PC-9 (cell line): ENCODE data around the gene CHRNA9. TPM values are rescaled to one million over a fixed set of nuclear protein-coding genes. Genes with fewer than 3 reads are reported as not detected.

ENCODE experiments used
- BruUV-seq: library from RNA; stranded (reverse); fragments of 400-500 nt; replicated peaks from 2 replicates; lab custom pipeline; 2021; lab: Mats Ljungman, UMichigan
- CTCF ChIA-PET: fragments of 300-600 bp; sonication (Branson Sonifier 250); formaldehyde crosslinking; loops from one replicate; lab custom pipeline; 2022; ENCODE audit warnings: antibody characterized with exemption; lab: Charles Lee
- POLR2A ChIA-PET: fragments of 300-600 bp; sonication (Branson Sonifier 250); formaldehyde crosslinking; loops from one replicate; lab custom pipeline; 2022; ENCODE audit warnings: antibody characterized with exemption; ENCODE audit not compliant: unreplicated experiment; lab: Charles Lee
- DNase-seq, 2 experiments: peaks; one replicate each; pipeline versions ENCODE4 v3.0.0 to v3.0.0-alpha.2; 2015 to 2022; ENCODE audit warnings: mixed read lengths in 1 of 2
- H2AFZ ChIP-seq: fragments of 200-600 bp; sonication (generic); 2 replicates; pipeline ENCODE4 v1.8.1; 2017; ENCODE audit warnings: antibody characterized with exemption
- H3F3A ChIP-seq: fragments of 200-600 bp; sonication (generic); 2 replicates; pipeline ENCODE4 v1.8.1; 2017; ENCODE audit warnings: antibody characterized with exemption, mild to moderate bottlenecking, low read depth; ENCODE audit not compliant: insufficient read depth
- H3K27ac ChIP-seq: fragments of 200-600 bp; sonication (generic); 2 replicates; pipeline ENCODE4 v1.6.1; 2016; ENCODE audit warnings: mixed run types
- H3K27me3 ChIP-seq: fragments of 200-600 bp; sonication (generic); 2 replicates; pipeline ENCODE4 v1.6.1; 2016; ENCODE audit warnings: low read depth, mixed run types; ENCODE audit not compliant: insufficient read depth
- H3K36me3 ChIP-seq: fragments of 200-600 bp; sonication (generic); 2 replicates; pipeline ENCODE4 v1.6.1; 2016; ENCODE audit warnings: low read depth, mixed run types
- H3K4me1 ChIP-seq: fragments of 200-600 bp; sonication (generic); replicated peaks from 2 replicates; pipeline ENCODE4 v1.6.1; 2016; ENCODE audit warnings: mixed run types; ENCODE audit not compliant: insufficient read depth
- H3K4me2 ChIP-seq: fragments of 200-600 bp; sonication (generic); 2 replicates; pipeline ENCODE4 v1.6.1; 2017; ENCODE audit warnings: mixed run types
- H3K4me3 ChIP-seq: fragments of 200-600 bp; sonication (generic); 2 replicates; pipeline ENCODE4 v1.6.1; 2016; ENCODE audit warnings: mixed run types
- H3K79me2 ChIP-seq: fragments of 200-600 bp; sonication (generic); 2 replicates; pipeline ENCODE4 v1.6.1; 2017; ENCODE audit warnings: low read depth, mixed run types
- H3K9me2 ChIP-seq: fragments of 200-600 bp; sonication (generic); 2 replicates; pipeline ENCODE4 v1.8.1; 2017; ENCODE audit warnings: mild to moderate bottlenecking; ENCODE audit not compliant: insufficient read depth
- H3K9me3 ChIP-seq: fragments of 200-600 bp; sonication (generic); 2 replicates; pipeline ENCODE4 v1.8.1; 2016; ENCODE audit warnings: low read depth; ENCODE audit not compliant: insufficient read depth
- H4K20me1 ChIP-seq: fragments of 200-600 bp; sonication (generic); 2 replicates; pipeline ENCODE4 v1.8.1; 2017; ENCODE audit not compliant: insufficient read depth
- EZH2 ChIP-seq: fragments of 200-600 bp; sonication (generic); IDR thresholded peaks from 2 replicates; pipeline ENCODE4 v1.8.0; 2017; ENCODE audit warnings: antibody characterized with exemption, low read depth
- intact Hi-C: fragments of 100-400 bp; cut with micrococcal nuclease; formaldehyde crosslinking; loops from one replicate; pipeline ENCODE4 v1.10.0; 2022; ENCODE audit not compliant: unreplicated experiment
- total RNA-seq: library from RNA; stranded (reverse); gene quantifications from 2 replicates; pipeline ENCODE4 v1.2.3, GENCODE V29; 2021
- TF ChIP-seq, protein P1 (sequence below): fragments of 200-600 bp; sonication (generic); conservative IDR thresholded peaks from 2 replicates; pipeline ENCODE4 v1.6.1; 2017; ENCODE audit warnings: mixed run types, antibody characterized with exemption, mild to moderate bottlenecking, moderate library complexity

CHRNA9 gene
- total RNA-seq, 1 experiment from 2014 or later = not detected

DNA sequence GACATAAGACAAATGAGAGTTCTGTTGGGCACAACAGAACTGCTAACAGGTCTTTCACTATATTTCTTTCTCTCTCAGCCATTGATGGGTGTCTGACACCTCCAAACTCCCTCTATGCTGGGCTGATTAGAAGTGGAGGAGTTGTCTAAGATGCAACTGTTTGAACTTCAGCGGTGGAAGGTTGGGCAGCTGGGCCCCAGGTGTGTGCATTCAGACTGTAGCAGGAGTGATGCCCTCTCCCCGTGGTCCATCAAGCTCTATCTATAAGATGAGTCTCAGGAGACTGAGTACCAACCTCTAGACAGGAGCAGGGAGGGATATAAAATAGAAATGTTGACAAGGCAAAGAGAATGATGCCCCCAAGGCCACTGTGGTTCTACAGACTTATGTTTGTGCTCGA is 28.2 kb upstream of the CHRNA9 start:
- ChIA-PET CTCF (no interaction called here), POLR2A (no interaction called here)
- H3K4me3 ChIP-seq = no peak overlapping the region
- no peak for DNase-seq
- no peak overlapping the region for H3K27ac ChIP-seq
- no peaks in the 10 kb centered on the region; the same call in 1 of the 2 replicates for H3K36me3 ChIP-seq
- no TSS peak for BruUV-seq
- no peak overlapping the region for H3K4me2 ChIP-seq
- H3K9me3 ChIP-seq = no peaks in the 10 kb centered on the region
- no peaks in the 10 kb centered on the region for H3K79me2 ChIP-seq
- no peaks in the 10 kb centered on the region for H3K9me2 ChIP-seq
- H4K20me1 ChIP-seq = no peaks in the 10 kb centered on the region
- peaks cover 4% of the 10 kb centered on the region for H3F3A ChIP-seq
- no peaks in the 10 kb centered on the region for H3K27me3 ChIP-seq
- TF ChIP-seq, protein P1, sequence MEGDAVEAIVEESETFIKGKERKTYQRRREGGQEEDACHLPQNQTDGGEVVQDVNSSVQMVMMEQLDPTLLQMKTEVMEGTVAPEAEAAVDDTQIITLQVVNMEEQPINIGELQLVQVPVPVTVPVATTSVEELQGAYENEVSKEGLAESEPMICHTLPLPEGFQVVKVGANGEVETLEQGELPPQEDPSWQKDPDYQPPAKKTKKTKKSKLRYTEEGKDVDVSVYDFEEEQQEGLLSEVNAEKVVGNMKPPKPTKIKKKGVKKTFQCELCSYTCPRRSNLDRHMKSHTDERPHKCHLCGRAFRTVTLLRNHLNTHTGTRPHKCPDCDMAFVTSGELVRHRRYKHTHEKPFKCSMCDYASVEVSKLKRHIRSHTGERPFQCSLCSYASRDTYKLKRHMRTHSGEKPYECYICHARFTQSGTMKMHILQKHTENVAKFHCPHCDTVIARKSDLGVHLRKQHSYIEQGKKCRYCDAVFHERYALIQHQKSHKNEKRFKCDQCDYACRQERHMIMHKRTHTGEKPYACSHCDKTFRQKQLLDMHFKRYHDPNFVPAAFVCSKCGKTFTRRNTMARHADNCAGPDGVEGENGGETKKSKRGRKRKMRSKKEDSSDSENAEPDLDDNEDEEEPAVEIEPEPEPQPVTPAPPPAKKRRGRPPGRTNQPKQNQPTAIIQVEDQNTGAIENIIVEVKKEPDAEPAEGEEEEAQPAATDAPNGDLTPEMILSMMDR = no peak
- no peak for TF ChIP-seq EZH2
- no peak overlapping the region for H2AFZ ChIP-seq
- intact Hi-C loops = no loop called here
- H3K4me1 ChIP-seq = peaks cover 20% of the 10 kb centered on the region

DNA sequence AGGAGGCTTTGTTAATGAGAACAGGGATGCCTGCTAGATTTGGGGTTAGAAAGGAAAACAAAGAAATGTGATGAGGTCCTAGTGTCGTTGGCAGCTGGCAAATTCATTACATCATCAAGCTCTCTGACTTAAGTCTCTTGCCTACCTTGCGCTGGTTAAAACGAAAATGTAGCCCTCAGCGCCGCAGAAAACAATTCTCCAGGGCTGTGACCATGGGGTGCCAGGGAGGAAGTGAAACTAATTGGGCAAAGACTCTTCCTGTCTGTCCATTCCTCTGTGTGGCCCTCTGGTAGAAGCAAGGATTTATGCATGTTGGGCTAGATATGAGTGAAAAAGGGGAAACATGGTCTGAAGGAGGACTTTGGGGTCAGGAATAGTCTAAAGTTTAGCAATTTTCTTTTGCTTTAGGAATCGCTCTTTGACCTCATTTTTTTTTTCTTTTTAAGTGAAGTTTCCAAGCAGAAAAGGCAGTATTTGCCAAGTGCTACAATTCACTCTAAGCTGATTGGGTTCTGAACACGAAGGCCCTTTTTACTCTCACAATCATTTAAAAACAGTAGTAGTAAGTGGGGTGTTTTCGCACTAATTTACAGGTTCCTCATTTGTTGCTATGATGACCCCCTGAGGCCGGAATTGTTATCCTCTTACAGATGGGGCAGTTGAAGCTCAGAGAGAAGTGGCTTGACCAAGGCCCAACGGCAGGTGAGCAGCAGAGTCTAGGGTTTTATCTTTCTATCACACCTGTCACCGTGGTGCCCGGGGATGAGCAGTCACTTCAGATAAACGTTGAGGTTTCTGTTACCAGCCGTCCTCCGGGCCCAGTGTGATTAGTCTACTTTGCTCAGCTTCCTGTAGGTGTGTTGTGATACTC is 27.3 kb upstream of the CHRNA9 start:
- no TSS peak for BruUV-seq
- Histone ChIP-seq H3K27me3 (no peaks in the 10 kb centered on the region), H3K9me3 (no peaks in the 10 kb centered on the region), H3K4me2 (no peak overlapping the region), H4K20me1 (no peaks in the 10 kb centered on the region), H3K36me3 (no peaks in the 10 kb centered on the region; the same call in 1 of the 2 replicates), H3F3A (peaks cover 12% of the 10 kb centered on the region), H3K4me1 (peaks cover 29% of the 10 kb centered on the region), H2AFZ (no peak overlapping the region), H3K27ac (no peak overlapping the region), H3K9me2 (no peaks in the 10 kb centered on the region), H3K4me3 (no peak overlapping the region), H3K79me2 (no peaks in the 10 kb centered on the region)
- ChIA-PET POLR2A (interaction anchor here (0.5 kb wide), 1 partner anchor 256 kb away, joined by 4 read pairs; no protein-coding TSS in a partner anchor), CTCF (no interaction called here)
- TF ChIP-seq EZH2 = no peak
- TF ChIP-seq, protein P1 = no peak
- DNase-seq = no peak
- intact Hi-C loops = no loop called here

DNA sequence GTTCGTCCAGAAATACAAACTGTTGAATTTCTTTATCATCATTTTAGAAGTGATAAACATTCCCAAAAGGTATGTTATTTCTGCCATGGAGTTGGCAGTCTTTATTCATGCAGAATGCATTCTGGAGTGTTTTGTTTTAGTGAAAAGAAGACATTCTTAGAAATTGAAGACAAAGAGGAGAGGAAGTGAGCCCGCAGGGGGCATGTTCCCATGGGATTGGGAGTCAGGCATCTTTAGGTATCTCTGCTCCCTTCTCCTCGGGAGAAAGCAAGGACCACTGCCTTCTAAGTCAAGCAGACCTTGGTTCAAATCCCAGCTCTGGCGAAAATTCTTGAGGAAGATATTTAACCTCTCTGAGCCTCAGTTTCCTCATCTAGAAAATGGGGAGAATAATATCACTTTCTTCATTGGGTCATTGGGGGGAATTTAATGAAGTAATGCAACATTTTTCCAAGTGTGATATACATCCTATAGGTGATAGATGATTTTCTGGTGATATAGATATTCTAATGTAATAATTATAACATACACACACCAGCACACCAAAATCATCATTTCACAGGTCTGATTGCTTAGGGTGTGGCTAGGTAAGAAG is 26.5 kb upstream of the CHRNA9 start:
- POLR2A ChIA-PET = no interaction called here
- no peak for DNase-seq
- H3K27ac ChIP-seq = no peak overlapping the region
- no peak overlapping the region for H3K4me2 ChIP-seq
- H3K79me2 ChIP-seq = no peaks in the 10 kb centered on the region
- no TSS peak for BruUV-seq
- no peak overlapping the region for H3K4me3 ChIP-seq
- H2AFZ ChIP-seq = no peak overlapping the region
- no peak for TF ChIP-seq EZH2
- TF ChIP-seq, protein P1 = no peak
- no peaks in the 10 kb centered on the region for H4K20me1 ChIP-seq
- CTCF ChIA-PET = no interaction called here
- peaks cover 31% of the 10 kb centered on the region for H3K4me1 ChIP-seq
- H3K27me3 ChIP-seq = no peaks in the 10 kb centered on the region
- intact Hi-C loops = loop anchor here (1.0 kb wide), 2 partner anchors 158 to 251 kb away; no protein-coding TSS in a partner anchor
- no peaks in the 10 kb centered on the region for H3K9me2 ChIP-seq
- H3F3A ChIP-seq = peaks cover 12% of the 10 kb centered on the region
- H3K36me3 ChIP-seq = no peaks in the 10 kb centered on the region; the same call in 1 of the 2 replicates
- no peaks in the 10 kb centered on the region for H3K9me3 ChIP-seq
